ENCODE results near the gene PSD.

PSD gene

DNA sequence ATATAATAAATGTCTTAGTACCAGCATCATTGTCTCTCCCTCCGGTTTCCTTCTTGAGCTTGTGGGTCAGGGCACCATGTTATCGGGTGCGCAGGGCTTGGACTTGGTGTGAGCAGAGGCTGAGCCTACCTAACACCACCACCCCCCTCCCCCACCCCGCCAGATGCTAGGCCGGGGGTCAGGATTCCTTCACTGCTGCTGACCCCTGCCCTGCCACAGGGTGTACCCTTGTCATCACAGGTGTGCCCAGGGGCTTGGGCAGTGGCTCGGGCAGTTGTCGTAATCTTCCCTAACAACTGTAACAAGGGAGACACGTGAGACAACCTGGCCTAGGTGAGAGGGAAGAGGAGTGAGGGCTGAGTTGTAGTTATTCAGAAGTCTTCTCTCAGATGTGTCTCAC, 35.7 kb downstream of the PSD start:
- no peak for DNase-seq

GRCh38 chr10:102381983-102382382, 36.6 kb downstream of the PSD start:
- no peak for DNase-seq

DNA sequence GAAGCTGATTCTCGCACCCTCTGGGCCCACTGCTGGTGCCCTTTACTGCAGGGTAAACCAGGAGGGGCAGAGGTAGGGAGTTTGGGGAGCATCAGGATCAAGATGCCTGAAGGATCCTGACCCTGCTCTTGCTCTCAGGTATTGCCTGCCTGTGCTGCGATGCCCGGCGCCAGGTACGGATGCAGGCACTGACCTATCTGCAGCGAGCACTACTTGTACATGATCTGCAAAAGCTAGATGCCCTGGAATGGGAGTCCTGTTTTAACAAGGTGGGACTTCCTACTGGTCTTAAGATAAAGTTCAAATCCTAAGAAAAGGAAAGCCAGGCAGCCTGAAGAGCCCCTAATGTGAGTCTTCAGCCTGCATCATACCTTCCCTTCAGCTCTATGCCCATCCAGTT, 39.2 kb downstream of the PSD start:
- no peak for DNase-seq

GRCh38 chr10:102376901-102377300, 41.7 kb downstream of the PSD start:
- DNase-seq, result no peak

DNA sequence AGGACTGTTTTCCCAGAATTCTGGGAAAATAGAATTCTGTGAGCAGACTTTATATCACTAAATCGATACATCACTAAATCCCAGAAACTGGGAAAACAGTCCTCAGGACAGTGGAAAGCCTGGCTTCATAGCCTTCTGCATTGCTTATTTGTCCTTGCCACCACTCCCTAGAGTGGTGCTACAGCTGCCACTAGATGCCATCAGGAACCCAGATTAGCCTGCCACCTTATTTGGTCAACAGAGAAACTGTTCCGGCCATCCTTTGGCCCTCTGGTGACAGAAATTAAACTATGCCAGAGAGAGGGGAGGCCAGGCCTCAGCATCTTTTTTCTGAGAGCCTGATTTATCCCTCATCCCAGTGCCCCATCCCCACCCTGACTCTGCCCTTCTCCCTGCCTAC, 42.7 kb downstream of the PSD start:
- DNase-seq, result no peak

GRCh38 chr10:102375250-102375649, 43.3 kb downstream of the PSD start:
- DNase-seq, result no peak

DNA sequence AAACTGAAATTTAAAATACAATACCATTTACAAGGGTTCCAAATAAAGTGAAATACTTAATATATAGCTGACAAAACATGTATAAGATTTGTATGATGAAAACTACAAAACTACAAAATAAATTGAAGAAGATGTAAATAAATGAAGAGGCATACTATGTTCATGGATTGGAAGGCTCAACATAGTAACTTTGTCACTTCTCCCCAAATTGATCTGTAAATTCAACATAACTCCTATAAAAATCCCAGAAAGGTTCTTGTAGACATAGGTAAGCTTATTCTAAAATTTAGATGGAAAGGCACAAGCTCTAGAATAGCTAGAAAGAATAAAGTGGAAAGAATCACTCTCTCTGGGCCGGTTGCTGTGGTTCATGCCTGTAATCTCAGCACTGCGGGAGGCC, 47.3 kb downstream of the PSD start:
- DNase-seq, result no peak

DNA sequence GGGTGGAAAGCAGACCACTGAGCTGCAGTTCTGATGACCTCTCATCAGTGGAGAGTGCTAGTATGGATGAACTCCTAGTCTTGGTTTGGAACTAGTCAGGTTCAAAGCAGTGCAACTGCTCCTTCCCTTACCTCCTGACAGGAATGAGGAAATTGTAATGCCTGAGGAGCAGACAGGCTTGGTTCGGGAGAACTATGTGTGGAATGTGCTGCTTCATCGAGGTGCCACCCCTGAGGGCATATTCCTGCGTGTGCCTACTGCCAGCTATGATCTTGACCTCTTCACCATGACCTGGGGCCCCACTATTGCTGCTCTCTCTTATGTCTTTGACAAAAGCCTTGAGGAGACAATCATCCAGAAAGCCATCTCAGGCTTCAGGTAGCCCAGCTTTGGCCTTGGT, 50.5 kb downstream of the PSD start:
- no peak for DNase-seq

- no peak for DNase-seq
These were observed 51.1 kb downstream of the PSD start for GRCh38 chr10:102367441-102367840.

DNA sequence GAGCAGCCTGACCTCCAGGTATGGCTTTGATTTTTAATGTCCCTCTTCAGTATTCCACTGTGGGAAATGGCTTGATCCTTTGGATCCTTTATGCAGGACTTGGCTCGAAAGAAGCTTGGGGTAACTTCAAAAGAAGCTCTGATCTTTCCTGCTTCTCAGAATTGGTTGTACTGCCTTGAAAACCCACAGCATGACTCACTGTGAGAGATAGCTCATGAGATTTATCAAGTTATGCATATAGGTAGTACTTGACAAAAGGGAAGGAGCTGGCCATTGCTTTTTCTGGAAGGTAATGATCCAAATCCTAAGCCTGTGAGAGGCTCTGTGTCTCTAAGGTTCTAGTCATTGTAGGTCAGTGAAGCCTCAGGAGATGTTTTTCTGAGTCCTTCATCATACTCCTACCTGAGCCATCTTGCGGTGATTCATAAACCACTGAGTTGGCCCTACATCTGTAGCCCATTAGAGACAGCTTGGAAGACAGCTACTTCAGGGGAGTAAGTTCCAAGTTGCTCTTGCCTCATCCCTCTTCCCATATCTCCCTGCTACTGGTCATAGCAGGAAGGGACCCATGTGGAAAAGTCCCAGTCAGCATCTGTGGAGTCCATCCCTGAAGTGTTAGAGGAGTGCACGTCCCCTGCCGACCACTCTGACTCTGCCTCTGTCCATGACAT, 59.7 kb downstream of the PSD start:
- no peak for DNase-seq

DNA sequence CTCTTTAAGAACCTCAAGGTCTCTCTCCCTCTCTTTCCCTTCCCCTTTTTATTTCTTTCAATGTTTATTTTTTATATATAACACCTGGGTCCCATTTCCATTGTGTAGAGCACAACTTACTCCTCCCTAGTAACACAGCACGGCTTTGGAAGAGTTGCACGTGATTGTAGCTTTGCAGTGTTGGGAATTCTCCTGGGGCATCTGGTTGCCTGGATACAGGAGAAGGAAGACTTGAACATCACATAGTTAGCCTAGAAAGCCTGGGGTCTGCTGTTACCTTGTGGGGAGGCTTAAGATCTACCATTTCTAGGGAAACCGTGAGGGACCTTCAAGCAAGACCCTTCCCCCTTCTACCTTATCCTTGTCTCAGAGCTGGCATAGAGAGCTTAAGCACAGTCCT, 64.1 kb downstream of the PSD start:
- DNase-seq, result no peak

Measured in activated gamma-delta T cell treated with Interleukin-2 at 50 U/mL for 16 hours (primary cell).